WI38 (cell line): ENCODE measurements around the gene POLR3E.
"Not testable (repeated sequence)": the region's sequence is repeated elsewhere in the genome, so short reads cannot be mapped to it uniquely, and the experiment has no call there.

ENCODE experiments used
- H3K4me3 ChIP-seq: 2 replicates; pipeline ENCODE4 v1.5.1; 2011; ENCODE audit warnings: low read depth, mild to moderate bottlenecking, control low read depth, low read length
- CTCF ChIP-seq: IDR thresholded peaks from 2 replicates; pipeline ENCODE4 v1.5.1; 2012; ENCODE audit warnings: low read depth, mild to moderate bottlenecking, control low read depth, low read length

POLR3E gene

GRCh38 chr16:22337045-22337444 lies 39.8 kb downstream of the POLR3E start:
- no peak overlapping the region for H3K4me3 ChIP-seq
- TF ChIP-seq CTCF: no peak

- H3K4me3 ChIP-seq: no peak overlapping the region
- TF ChIP-seq CTCF: no peak
These were observed 40.8 kb downstream of the POLR3E start for GRCh38 chr16:22337849-22338635.

GRCh38 chr16:22340945-22341344 lies 43.7 kb downstream of the POLR3E start:
- H3K4me3 ChIP-seq: no peak overlapping the region
- no peak for TF ChIP-seq CTCF

GRCh38 chr16:22342082-22342481 lies 44.9 kb downstream of the POLR3E start:
- no peak for TF ChIP-seq CTCF

GRCh38 chr16:22346483-22346882 lies 49.3 kb downstream of the POLR3E start:
- TF ChIP-seq CTCF: no peak
- H3K4me3 ChIP-seq: no peak overlapping the region

More at GRCh38 chr16:22342082-22342481, 44.9 kb downstream of the POLR3E start:
- no peak overlapping the region for H3K4me3 ChIP-seq

GRCh38 chr16:22347100-22347820 lies 50.1 kb downstream of the POLR3E start:
- TF ChIP-seq CTCF: no peak
- H3K4me3 ChIP-seq: no peak overlapping the region

- TF ChIP-seq CTCF: no peak
- no peak overlapping the region for H3K4me3 ChIP-seq
These were observed 51.1 kb downstream of the POLR3E start for GRCh38 chr16:22348291-22348690.

GRCh38 chr16:22351017-22351416 lies 53.8 kb downstream of the POLR3E start:
- not testable (repeated sequence) for H3K4me3 ChIP-seq
